ENCODE measurements around the gene AGBL1.

DNA sequence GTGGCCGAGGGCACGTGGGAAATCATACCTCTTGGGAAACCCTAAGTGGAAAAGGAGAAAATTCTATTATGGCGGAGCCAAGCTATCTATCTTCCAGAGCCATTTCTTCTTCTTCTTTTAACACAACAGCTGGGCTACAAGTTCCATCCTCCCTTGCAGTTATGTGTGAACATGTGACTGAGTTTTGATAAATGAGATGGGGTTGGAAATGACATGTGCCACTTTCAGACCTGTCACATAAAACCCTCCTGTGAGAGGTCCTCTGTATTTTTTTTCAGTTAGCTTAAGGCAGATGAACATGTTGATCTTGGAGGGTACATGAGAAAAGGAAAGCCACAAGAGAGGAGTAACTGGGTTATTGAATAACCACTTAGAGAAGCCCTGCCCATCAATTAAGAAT, 47.9 kb downstream of the AGBL1 start:
- no peak for TF ChIP-seq CTCF (optimal IDR thresholded peaks at IDR 0.05 in 1 of 3, IDR thresholded peaks at IDR 0.05 in 1 of 3, conservative IDR thresholded peaks at IDR 0.05 in 1 of 3; ENCODE audit: extremely low read depth in 1 of 3, insufficient read depth in 2 of 3, low read length in 3 of 3)
- no peak for TF ChIP-seq EZH2 (IDR thresholded peaks at IDR 0.05; ENCODE audit: low read length)
